ENCODE data around the gene RSRP1. TPM values are rescaled to one million over a fixed set of nuclear protein-coding genes. Genes with fewer than 3 reads are reported as not detected.
"Not testable (repeated sequence)": the region's sequence is repeated elsewhere in the genome, so short reads cannot be mapped to it uniquely, and the experiment has no call there.

The RSRP1 gene
- total and polyA plus RNA-seq, 2 experiments from 2014 or later, result 153 to 160 TPM

DNA sequence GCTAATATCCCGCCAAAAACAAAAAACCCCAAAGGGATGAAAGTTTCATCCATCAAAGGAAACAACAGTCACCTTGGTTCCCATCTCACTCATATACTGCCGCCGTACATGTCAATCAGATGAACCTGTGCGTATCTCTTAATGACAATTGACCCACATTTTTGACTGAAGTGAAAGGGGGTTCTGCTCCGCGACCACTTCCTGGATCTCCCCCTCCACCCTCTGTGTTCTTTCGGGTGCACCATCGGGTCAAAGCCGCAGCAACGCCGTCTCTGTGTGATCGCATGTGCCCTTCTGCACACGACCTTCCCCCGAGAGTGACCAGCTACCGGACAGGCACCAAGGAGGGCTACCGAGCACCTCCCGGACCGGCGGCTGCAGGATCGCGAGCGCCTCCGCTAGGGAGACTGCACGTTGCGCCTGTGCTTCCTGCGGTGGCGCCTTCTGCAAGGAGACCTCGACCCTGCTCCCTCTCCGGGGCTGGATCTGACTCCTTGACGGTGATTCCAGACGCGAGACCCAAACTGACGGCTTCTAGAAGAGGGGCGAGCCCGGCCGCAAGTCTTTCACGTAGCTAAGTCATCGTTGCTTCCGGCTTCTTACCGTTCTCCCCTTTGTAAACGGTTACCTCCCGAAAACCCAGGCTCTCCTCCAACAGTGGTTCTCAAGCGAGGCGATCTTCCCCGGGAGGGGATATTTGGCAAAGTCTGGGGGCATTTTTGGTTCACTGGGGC is 19.5 kb upstream of the RSRP1 start:
- not testable (repeated sequence) for H3K27ac ChIP-seq; H3K9me2 ChIP-seq (replicated peaks; ENCODE audit: insufficient read depth); H3K4me1 ChIP-seq (ENCODE audit: insufficient read depth); H3K36me3 ChIP-seq (replicated peaks; ENCODE audit: insufficient read depth, low read depth); H3K9me3 ChIP-seq (ENCODE audit: low read depth); H4K20me1 ChIP-seq (ENCODE audit: insufficient read depth, poor library complexity, severe bottlenecking); H3K4me3 ChIP-seq; H3K79me2 ChIP-seq; H2AFZ ChIP-seq; DNase-seq (ENCODE audit: low spot score); H3K27me3 ChIP-seq
- WGBS (ENCODE audit: low lambda C conversion rate, missing lambda C conversion rate), result 1% methylated on average over 6 of the region's 45 CpGs
- H3K4me2 ChIP-seq, result peak overlapping the region; percentile 80

GRCh38 chr1:25260336-25260735 is 13.1 kb upstream of the RSRP1 start:
- not testable (repeated sequence) for H3K4me3 ChIP-seq; DNase-seq (ENCODE audit: low spot score); H3K9me2 ChIP-seq (replicated peaks; ENCODE audit: insufficient read depth); H4K20me1 ChIP-seq (ENCODE audit: insufficient read depth, poor library complexity, severe bottlenecking); H2AFZ ChIP-seq; H3K36me3 ChIP-seq (replicated peaks; ENCODE audit: insufficient read depth, low read depth); H3K4me1 ChIP-seq (ENCODE audit: insufficient read depth); H3K9me3 ChIP-seq (ENCODE audit: low read depth); H3K27me3 ChIP-seq; H3K4me2 ChIP-seq; H3K27ac ChIP-seq
- H3K79me2 ChIP-seq, result peaks cover 13% of the 10 kb centered on the region
- 94% methylated on average over 3 of the region's 3 CpGs for WGBS (ENCODE audit: low lambda C conversion rate, missing lambda C conversion rate)

GRCh38 chr1:25259813-25260212 is 12.6 kb upstream of the RSRP1 start:
- H3K4me3 ChIP-seq; H3K27me3 ChIP-seq; H3K27ac ChIP-seq; H3K36me3 ChIP-seq (replicated peaks; ENCODE audit: insufficient read depth, low read depth); H4K20me1 ChIP-seq (ENCODE audit: insufficient read depth, poor library complexity, severe bottlenecking); DNase-seq (ENCODE audit: low spot score); H3K4me1 ChIP-seq (ENCODE audit: insufficient read depth); H3K9me2 ChIP-seq (replicated peaks; ENCODE audit: insufficient read depth); H2AFZ ChIP-seq; H3K4me2 ChIP-seq; H3K9me3 ChIP-seq (ENCODE audit: low read depth): not testable (repeated sequence)
- peak; percentile 8 for TF ChIP-seq CTCF (IDR thresholded peaks at IDR 0.05; ENCODE audit: poor library complexity)
- peaks cover 13% of the 10 kb centered on the region for H3K79me2 ChIP-seq
- 73% methylated on average over 7 of the region's 7 CpGs for WGBS (ENCODE audit: low lambda C conversion rate, missing lambda C conversion rate)

DNA sequence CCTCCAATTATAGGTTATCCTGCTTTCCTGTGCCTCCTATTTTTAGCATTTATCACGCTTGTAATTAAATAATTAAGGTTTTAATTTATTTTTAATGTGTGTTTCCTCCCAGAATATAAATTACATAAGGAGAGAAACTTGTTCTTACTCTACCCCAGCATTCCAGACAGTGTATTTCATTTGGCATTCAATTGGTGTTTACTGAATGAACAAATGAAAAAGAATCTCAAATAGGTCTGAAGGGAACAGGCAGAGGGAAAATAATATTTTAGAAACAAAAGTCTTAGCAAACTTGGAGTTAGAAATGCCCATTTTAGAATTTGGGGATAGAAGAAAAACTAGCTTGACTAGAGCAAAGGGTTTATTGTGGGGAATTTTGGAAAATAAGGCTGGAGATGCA is 9.9 kb upstream of the RSRP1 start:
- H3K27ac ChIP-seq, result no peak overlapping the region
- DNase-seq (ENCODE audit: low spot score), result no peak
- no peak overlapping the region for H3K4me3 ChIP-seq
- H2AFZ ChIP-seq, result no peak overlapping the region
- H3K79me2 ChIP-seq, result peaks cover 10% of the 10 kb centered on the region
- H4K20me1 ChIP-seq (ENCODE audit: insufficient read depth, poor library complexity, severe bottlenecking), result no peaks in the 10 kb centered on the region
- 77% methylated on average over 1 of the region's 1 CpG for WGBS (ENCODE audit: low lambda C conversion rate, missing lambda C conversion rate)
- TF ChIP-seq CTCF (IDR thresholded peaks at IDR 0.05; ENCODE audit: poor library complexity) (no peak), EZH2phosphoT487 (IDR thresholded peaks at IDR 0.05; ENCODE audit: low read depth, severe bottlenecking, unreplicated experiment) (no peak), EZH2 (IDR thresholded peaks at IDR 0.05; ENCODE audit: borderline replicate concordance) (no peak)
- no peaks in the 10 kb centered on the region for H3K36me3 ChIP-seq (replicated peaks; ENCODE audit: insufficient read depth, low read depth)
- H3K9me2 ChIP-seq (replicated peaks; ENCODE audit: insufficient read depth), result no peaks in the 10 kb centered on the region
- no peaks in the 10 kb centered on the region for H3K4me1 ChIP-seq (ENCODE audit: insufficient read depth)
- H3K4me2 ChIP-seq, result no peak overlapping the region
- H3K27me3 ChIP-seq, result no peaks in the 10 kb centered on the region
- H3K9me3 ChIP-seq (ENCODE audit: low read depth), result no peaks in the 10 kb centered on the region

All from hepatocyte (in vitro differentiated cells).